Suppressor macrophage (primary cell): Measurements from ENCODE around the gene GPC3.

Experiments
- DNase-seq, 4 experiments: peaks; one replicate each; pipeline ENCODE4 v3.0.0-alpha.2; 2020 to 2022

The GPC3 gene

GRCh38 chrX:133881893-133882292 lies 103.5 kb downstream of the GPC3 start:
- no peak for DNase-seq

- no peak for DNase-seq
Observed at GRCh38 chrX:133881007-133881406, 104.4 kb downstream of the GPC3 start.

- DNase-seq: no peak
Observed at GRCh38 chrX:133880032-133880443, 105.4 kb downstream of the GPC3 start.

GRCh38 chrX:133878710-133879109 lies 106.7 kb downstream of the GPC3 start:
- no peak for DNase-seq

GRCh38 chrX:133876646-133877045 lies 108.7 kb downstream of the GPC3 start:
- no peak for DNase-seq

- no peak for DNase-seq
Observed at GRCh38 chrX:133869270-133869669, 116.1 kb downstream of the GPC3 start.

GRCh38 chrX:133868682-133869081 lies 116.7 kb downstream of the GPC3 start:
- no peak for DNase-seq

- DNase-seq: no peak
Observed at GRCh38 chrX:133868250-133868649, 117.1 kb downstream of the GPC3 start.

- DNase-seq: no peak
Observed at GRCh38 chrX:133865761-133866471, 119.5 kb downstream of the GPC3 start.

- DNase-seq: no peak
Observed at GRCh38 chrX:133864236-133864635, 121.2 kb downstream of the GPC3 start.

GRCh38 chrX:133859860-133860259 lies 125.5 kb downstream of the GPC3 start:
- DNase-seq: no peak

- DNase-seq: no peak
Observed at GRCh38 chrX:133859336-133859735, 126.1 kb downstream of the GPC3 start.

- DNase-seq: no peak
Observed at GRCh38 chrX:133857640-133858269, 127.6 kb downstream of the GPC3 start.

- DNase-seq: no peak
Observed at GRCh38 chrX:133856819-133857218, 128.6 kb downstream of the GPC3 start.

GRCh38 chrX:133854290-133854689 lies 131.1 kb downstream of the GPC3 start:
- no peak for DNase-seq

- no peak for DNase-seq
Observed at GRCh38 chrX:133852837-133853356, 132.5 kb downstream of the GPC3 start.

GRCh38 chrX:133852401-133852800 lies 133.0 kb downstream of the GPC3 start:
- DNase-seq: no peak

- DNase-seq: no peak
Observed at GRCh38 chrX:133850399-133850798, 135.0 kb downstream of the GPC3 start.

GRCh38 chrX:133849676-133850075 lies 135.7 kb downstream of the GPC3 start:
- no peak for DNase-seq

- peak in 2 of 4 experiments; percentile 17 to 22 for DNase-seq
Observed at GRCh38 chrX:133847340-133847994, 137.9 kb downstream of the GPC3 start.

GRCh38 chrX:133846311-133846710 lies 139.1 kb downstream of the GPC3 start:
- peak in 1 of 4 experiments; percentile 2 for DNase-seq

GRCh38 chrX:133840415-133840814 lies 145.0 kb downstream of the GPC3 start:
- no peak for DNase-seq
